Neural cell (in vitro differentiated cells): ENCODE results near the gene PPP3CB. TPM values are rescaled to one million over a fixed set of nuclear protein-coding genes. Genes with fewer than 3 reads are reported as not detected.
A peak's percentile ranks its signal among the peaks of the same experiment; 100 is the strongest.

Source experiments
- H2AFZ ChIP-seq: fragments of 200-600, 300-800 bp; sonication (generic), shearing (Covaris generic); 2 replicates; pipeline ENCODE4 v1.6.0; 2014; ENCODE audit warnings: low read depth, mild to moderate bottlenecking, antibody characterized with exemption, low read length, moderate library complexity
- H3F3A ChIP-seq: fragments of 200-600 bp; shearing (Covaris generic); 2 replicates; pipeline ENCODE4 v1.6.1; 2016; ENCODE audit warnings: mild to moderate bottlenecking, moderate library complexity, mixed read lengths, antibody characterized with exemption, low read length; ENCODE audit not compliant: insufficient read depth, poor library complexity, severe bottlenecking
- H3K27ac ChIP-seq: fragments of 200-600, 300-800 bp; sonication (generic), shearing (Covaris generic); 2 replicates; pipeline ENCODE4 v1.5.1; 2014; ENCODE audit warnings: mild to moderate bottlenecking, low read length, moderate library complexity
- H3K27me3 ChIP-seq: fragments of 300-800, 200-600 bp; sonication (generic), shearing (Covaris generic); 2 replicates; pipeline ENCODE4 v1.6.0; 2014; ENCODE audit warnings: mild to moderate bottlenecking, low read depth, low read length, moderate library complexity; ENCODE audit not compliant: insufficient read depth
- H3K36me3 ChIP-seq: fragments of 300-800, 200-600 bp; sonication (generic), shearing (Covaris generic); 2 replicates; pipeline ENCODE4 v1.5.1; 2014; ENCODE audit warnings: mild to moderate bottlenecking, antibody characterized with exemption, low read length, moderate library complexity; ENCODE audit not compliant: insufficient read depth
- H3K4me2 ChIP-seq: fragments of 300-800, 200-600 bp; sonication (generic), shearing (Covaris generic); 2 replicates; pipeline ENCODE4 v1.6.0; 2014; ENCODE audit warnings: mild to moderate bottlenecking, low read length
- H3K4me3 ChIP-seq: fragments of 300-800, 200-600 bp; sonication (generic), shearing (Covaris generic); 2 replicates; pipeline ENCODE4 v1.5.1; 2014; ENCODE audit warnings: mild to moderate bottlenecking, low read length, moderate library complexity
- H3K79me2 ChIP-seq: fragments of 200-600 bp; shearing (Covaris generic); replicated peaks from 2 replicates; pipeline ENCODE4 v1.6.0; 2014; ENCODE audit warnings: mild to moderate bottlenecking, low read length, moderate library complexity; ENCODE audit not compliant: insufficient read depth
- H3K9ac ChIP-seq: fragments of 300-800, 200-600 bp; sonication (generic), shearing (Covaris generic); 2 replicates; pipeline ENCODE4 v1.6.1; 2016; ENCODE audit warnings: mild to moderate bottlenecking, low read length, mixed read lengths
- H3K9me2 ChIP-seq: fragments of 200-600 bp; shearing (Covaris generic); 2 replicates; pipeline ENCODE4 v1.6.1; 2016; ENCODE audit warnings: mild to moderate bottlenecking, low read length, mixed read lengths; ENCODE audit not compliant: insufficient read depth
- H3K9me3 ChIP-seq: fragments of 200-600, 300-800 bp; sonication (generic), shearing (Covaris generic); 2 replicates; pipeline ENCODE4 v1.6.1; 2016; ENCODE audit warnings: mild to moderate bottlenecking, mixed run types, low read length, moderate library complexity, mixed read lengths
- H4K20me1 ChIP-seq: fragments of 200-600 bp; shearing (Covaris generic); 2 replicates; pipeline ENCODE4 v1.6.1; 2016; ENCODE audit warnings: mild to moderate bottlenecking, mixed run types; ENCODE audit not compliant: insufficient read depth
- CTCF ChIP-seq: fragments of 450-650 bp; IDR thresholded peaks from 2 replicates; pipeline ENCODE4 v1.5.1; 2014; ENCODE audit warnings: antibody characterized with exemption, mild to moderate bottlenecking, moderate library complexity; ENCODE audit not compliant: poor library complexity, severe bottlenecking
- EP300 ChIP-seq: fragments of 450-650 bp; conservative IDR thresholded peaks from 2 replicates; pipeline ENCODE4 v1.6.1; 2014; ENCODE audit warnings: antibody characterized with exemption, mild to moderate bottlenecking, moderate library complexity; ENCODE audit not compliant: poor library complexity, severe bottlenecking
- EZH2 ChIP-seq: fragments of 200-600, 300-800 bp; shearing (Covaris generic), sonication (generic); IDR thresholded peaks from 2 replicates; pipeline ENCODE4 v1.6.1; 2014; ENCODE audit warnings: antibody characterized with exemption, low read length, borderline replicate concordance, mild to moderate bottlenecking; ENCODE audit not compliant: insufficient read depth, poor library complexity, severe bottlenecking
- MXI1 ChIP-seq: fragments of 450-650 bp; conservative IDR thresholded peaks from 2 replicates; pipeline ENCODE4 v1.6.1; 2014; ENCODE audit warnings: antibody characterized with exemption, mild to moderate bottlenecking; ENCODE audit not compliant: poor library complexity, severe bottlenecking
- POLR2AphosphoS5 ChIP-seq: IDR thresholded peaks from 2 replicates; pipeline ENCODE4 v1.6.1; 2012
- RAD21 ChIP-seq: fragments of 450-650 bp; conservative IDR thresholded peaks from 2 replicates; pipeline ENCODE4 v1.6.1; 2014; ENCODE audit warnings: antibody characterized with exemption, mild to moderate bottlenecking, moderate library complexity
- REST ChIP-seq: IDR thresholded peaks from 2 replicates; pipeline ENCODE4 v1.6.1; 2012; ENCODE audit warnings: borderline replicate concordance
- SMC3 ChIP-seq: fragments of 450-650 bp; conservative IDR thresholded peaks from 2 replicates; pipeline ENCODE4 v1.6.1; 2014; ENCODE audit warnings: antibody characterized with exemption, mild to moderate bottlenecking, moderate library complexity; ENCODE audit not compliant: poor library complexity
- TAF1 ChIP-seq: IDR thresholded peaks from 2 replicates; pipeline ENCODE4 v1.6.1; 2012; ENCODE audit warnings: low read depth
- polyA plus RNA-seq: library from polyadenylated mRNA; depleted of rRNA; stranded (reverse); fragments of >200 nt; gene quantifications from 2 replicates; pipeline ENCODE4 v1.2.3, GENCODE V29; 2014

Gene PPP3CB
- polyA plus RNA-seq, 1 donor from 2014 or later, result 101 TPM

DNA sequence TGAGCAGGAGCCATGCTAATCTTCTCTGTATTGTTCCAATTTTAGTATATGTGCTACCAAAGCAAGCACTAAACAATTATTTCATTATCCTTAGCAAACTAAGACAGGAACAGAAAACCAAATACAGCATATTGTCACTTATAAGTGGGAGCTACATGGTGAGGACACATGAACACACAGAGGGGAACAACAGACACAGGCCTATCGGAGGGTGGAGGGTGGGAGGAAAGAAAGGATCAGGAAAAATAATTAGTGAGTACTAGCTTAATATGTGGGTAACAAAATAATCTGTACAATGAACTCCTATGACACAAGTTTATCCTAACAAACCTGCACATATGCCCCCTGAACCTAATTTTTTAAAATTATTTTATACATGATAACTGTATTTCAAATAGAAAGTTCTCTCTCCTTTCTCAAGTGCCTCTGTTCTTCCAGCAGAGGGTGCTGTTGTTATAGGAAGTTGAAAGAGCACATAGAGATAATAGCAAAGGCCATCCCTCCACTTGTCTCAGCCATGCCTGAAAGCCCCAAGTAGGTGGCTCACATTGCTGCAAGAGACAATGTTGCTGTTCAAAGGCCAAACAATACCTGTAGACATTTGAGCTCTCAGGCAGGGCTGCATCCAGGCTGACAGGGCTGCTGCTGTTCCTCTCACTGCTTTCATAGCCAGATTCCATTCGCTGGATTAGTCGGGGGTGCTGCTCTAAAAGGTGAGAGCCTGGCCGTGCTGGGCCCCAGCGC lies 33.4 kb upstream of the PPP3CB start:
- H3K9me3 ChIP-seq, result no peaks in the 10 kb centered on the region
- no peaks in the 10 kb centered on the region for H4K20me1 ChIP-seq
- TF ChIP-seq RAD21, result peak; percentile 88
- TF ChIP-seq MXI1, result no peak
- no peak for TF ChIP-seq POLR2AphosphoS5
- no peak for TF ChIP-seq REST
- no peak for TF ChIP-seq TAF1
- TF ChIP-seq EP300, result no peak
- TF ChIP-seq EZH2, result no peak
- TF ChIP-seq CTCF, result peak; percentile 88
- peak; percentile 96 for TF ChIP-seq SMC3
- no peaks in the 10 kb centered on the region for H3F3A ChIP-seq
- no peaks in the 10 kb centered on the region for H3K36me3 ChIP-seq
- H3K27me3 ChIP-seq, result no peaks in the 10 kb centered on the region
- H3K4me3 ChIP-seq, result no peak overlapping the region
- H3K9ac ChIP-seq, result no peak overlapping the region
- H3K9me2 ChIP-seq, result no peaks in the 10 kb centered on the region
- no peak overlapping the region for H3K27ac ChIP-seq
- no peaks in the 10 kb centered on the region for H3K79me2 ChIP-seq
- H3K4me2 ChIP-seq, result no peak overlapping the region
- H2AFZ ChIP-seq, result no peak overlapping the region

- TF ChIP-seq TAF1 (no peak), EP300 (no peak), SMC3 (no peak), CTCF (no peak), RAD21 (no peak), EZH2 (no peak)
- peaks cover 9% of the 10 kb centered on the region for H3K36me3 ChIP-seq
These were observed 26.4 kb upstream of the PPP3CB start for GRCh38 chr10:73522263-73522662.

More at GRCh38 chr10:73522263-73522662, 26.4 kb upstream of the PPP3CB start:
- H3K4me3 ChIP-seq, result no peak overlapping the region
- no peak overlapping the region for H2AFZ ChIP-seq
- H3K9ac ChIP-seq, result no peak overlapping the region
- H3K4me2 ChIP-seq, result no peak overlapping the region
- H3K27ac ChIP-seq, result no peak overlapping the region
- H3K79me2 ChIP-seq, result no peaks in the 10 kb centered on the region
- no peaks in the 10 kb centered on the region for H4K20me1 ChIP-seq
- H3K9me3 ChIP-seq, result no peaks in the 10 kb centered on the region
- H3K9me2 ChIP-seq, result no peaks in the 10 kb centered on the region
- H3F3A ChIP-seq, result no peaks in the 10 kb centered on the region
- no peaks in the 10 kb centered on the region for H3K27me3 ChIP-seq
